GM23338 (cell line): ENCODE data around the gene YPEL3.

Source experiments
- CREB1 ChIP-seq: fragments of 250-450 bp; sonication (Bioruptor Pico); IDR thresholded peaks from 2 replicates; pipeline ENCODE4 v1.5.0; 2020; ENCODE audit warnings: low read depth, mild to moderate bottlenecking, moderate library complexity
- EZH2 ChIP-seq: fragments of 200-600 bp; sonication (generic); IDR thresholded peaks from one replicate; pipeline ENCODE4 v1.8.0; 2017; ENCODE audit warnings: antibody characterized with exemption, mild to moderate bottlenecking, low read depth; ENCODE audit not compliant: unreplicated experiment
- EZH2phosphoT487 ChIP-seq: fragments of 200-600 bp; sonication (generic); IDR thresholded peaks from one replicate; pipeline ENCODE4 v1.8.1; 2018; ENCODE audit warnings: antibody characterized with exemption; ENCODE audit not compliant: unreplicated experiment
- JUNB ChIP-seq: IDR thresholded peaks from one replicate; pipeline ENCODE4 v1.6.1; 2016; ENCODE audit warnings: antibody characterized with exemption; ENCODE audit not compliant: unreplicated experiment
- POLR2AphosphoS5 ChIP-seq: IDR thresholded peaks from 2 replicates; pipeline ENCODE4 v1.6.1; 2016; ENCODE audit warnings: antibody characterized with exemption, low read depth
- STAT1 ChIP-seq: IDR thresholded peaks from one replicate; pipeline ENCODE4 v1.6.1; 2016; ENCODE audit warnings: antibody characterized with exemption; ENCODE audit not compliant: unreplicated experiment
- ZNF114 ChIP-seq: fragments of 250-450 bp; sonication (Bioruptor Pico); IDR thresholded peaks from 2 replicates; pipeline ENCODE4 v1.5.0; 2020; ENCODE audit warnings: mild to moderate bottlenecking, moderate library complexity
- ZNF331 ChIP-seq: fragments of 250-450 bp; sonication (Bioruptor Pico); IDR thresholded peaks from 2 replicates; pipeline ENCODE4 v1.5.0; 2020; ENCODE audit warnings: low read depth, mild to moderate bottlenecking, moderate library complexity
- TF ChIP-seq, protein P1 (sequence below), 2 experiments: fragments of 200-600 bp in 1 of 2; sonication (generic) in 1 of 2; conservative IDR thresholded peaks; 2 replicates each; pipeline versions ENCODE4 v1.5.1 to v1.6.1; 2016 to 2017; ENCODE audit warnings: antibody characterized with exemption in 2 of 2, low read depth in 2 of 2, mild to moderate bottlenecking in 2 of 2, moderate library complexity in 1 of 2
- TF ChIP-seq, protein P2 (sequence below): IDR thresholded peaks from one replicate; pipeline ENCODE4 v1.6.1; 2018; ENCODE audit warnings: antibody characterized with exemption; ENCODE audit not compliant: unreplicated experiment
- TF ChIP-seq, protein P3 (sequence below): IDR thresholded peaks from 2 replicates; pipeline ENCODE4 v1.6.1; 2016; ENCODE audit warnings: antibody characterized with exemption

DNA sequence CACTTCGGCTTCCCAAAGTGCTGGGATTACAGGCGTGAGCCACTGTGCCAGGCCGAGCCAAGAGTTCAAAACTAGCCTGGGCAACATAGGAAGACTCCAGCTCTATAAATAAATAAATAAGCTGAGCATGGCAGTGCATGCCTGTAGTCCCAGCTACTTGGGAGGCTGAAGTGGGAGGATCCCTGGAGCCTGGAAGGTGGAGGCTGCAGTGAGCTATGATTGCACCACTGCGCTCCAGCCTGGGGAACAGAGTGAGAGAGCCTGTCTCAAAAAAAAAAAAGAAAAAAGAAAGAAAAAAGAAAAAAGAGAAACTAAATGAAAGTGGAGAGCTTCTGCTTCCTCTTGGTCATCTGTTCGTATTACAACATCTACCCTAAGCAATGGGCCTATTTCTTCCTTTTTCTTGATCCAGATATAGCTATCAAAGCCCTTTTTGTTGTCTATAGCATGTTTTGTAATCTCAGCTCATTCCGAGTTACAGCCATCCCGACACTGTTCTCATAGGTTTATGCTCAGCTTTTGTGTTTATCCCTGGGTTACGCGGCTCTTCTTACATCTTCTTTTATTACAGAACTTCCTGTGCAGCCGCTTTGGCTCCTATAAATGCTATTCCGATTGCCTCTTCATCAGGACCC is 41.1 kb upstream of the YPEL3 start:
- TF ChIP-seq, protein P1, sequence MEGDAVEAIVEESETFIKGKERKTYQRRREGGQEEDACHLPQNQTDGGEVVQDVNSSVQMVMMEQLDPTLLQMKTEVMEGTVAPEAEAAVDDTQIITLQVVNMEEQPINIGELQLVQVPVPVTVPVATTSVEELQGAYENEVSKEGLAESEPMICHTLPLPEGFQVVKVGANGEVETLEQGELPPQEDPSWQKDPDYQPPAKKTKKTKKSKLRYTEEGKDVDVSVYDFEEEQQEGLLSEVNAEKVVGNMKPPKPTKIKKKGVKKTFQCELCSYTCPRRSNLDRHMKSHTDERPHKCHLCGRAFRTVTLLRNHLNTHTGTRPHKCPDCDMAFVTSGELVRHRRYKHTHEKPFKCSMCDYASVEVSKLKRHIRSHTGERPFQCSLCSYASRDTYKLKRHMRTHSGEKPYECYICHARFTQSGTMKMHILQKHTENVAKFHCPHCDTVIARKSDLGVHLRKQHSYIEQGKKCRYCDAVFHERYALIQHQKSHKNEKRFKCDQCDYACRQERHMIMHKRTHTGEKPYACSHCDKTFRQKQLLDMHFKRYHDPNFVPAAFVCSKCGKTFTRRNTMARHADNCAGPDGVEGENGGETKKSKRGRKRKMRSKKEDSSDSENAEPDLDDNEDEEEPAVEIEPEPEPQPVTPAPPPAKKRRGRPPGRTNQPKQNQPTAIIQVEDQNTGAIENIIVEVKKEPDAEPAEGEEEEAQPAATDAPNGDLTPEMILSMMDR (conservative IDR thresholded peaks at IDR 0.05; ENCODE audit: low read depth in 2 of 2) = no peak
- no peak for TF ChIP-seq POLR2AphosphoS5
- no peak for TF ChIP-seq EZH2
- TF ChIP-seq, protein P2, sequence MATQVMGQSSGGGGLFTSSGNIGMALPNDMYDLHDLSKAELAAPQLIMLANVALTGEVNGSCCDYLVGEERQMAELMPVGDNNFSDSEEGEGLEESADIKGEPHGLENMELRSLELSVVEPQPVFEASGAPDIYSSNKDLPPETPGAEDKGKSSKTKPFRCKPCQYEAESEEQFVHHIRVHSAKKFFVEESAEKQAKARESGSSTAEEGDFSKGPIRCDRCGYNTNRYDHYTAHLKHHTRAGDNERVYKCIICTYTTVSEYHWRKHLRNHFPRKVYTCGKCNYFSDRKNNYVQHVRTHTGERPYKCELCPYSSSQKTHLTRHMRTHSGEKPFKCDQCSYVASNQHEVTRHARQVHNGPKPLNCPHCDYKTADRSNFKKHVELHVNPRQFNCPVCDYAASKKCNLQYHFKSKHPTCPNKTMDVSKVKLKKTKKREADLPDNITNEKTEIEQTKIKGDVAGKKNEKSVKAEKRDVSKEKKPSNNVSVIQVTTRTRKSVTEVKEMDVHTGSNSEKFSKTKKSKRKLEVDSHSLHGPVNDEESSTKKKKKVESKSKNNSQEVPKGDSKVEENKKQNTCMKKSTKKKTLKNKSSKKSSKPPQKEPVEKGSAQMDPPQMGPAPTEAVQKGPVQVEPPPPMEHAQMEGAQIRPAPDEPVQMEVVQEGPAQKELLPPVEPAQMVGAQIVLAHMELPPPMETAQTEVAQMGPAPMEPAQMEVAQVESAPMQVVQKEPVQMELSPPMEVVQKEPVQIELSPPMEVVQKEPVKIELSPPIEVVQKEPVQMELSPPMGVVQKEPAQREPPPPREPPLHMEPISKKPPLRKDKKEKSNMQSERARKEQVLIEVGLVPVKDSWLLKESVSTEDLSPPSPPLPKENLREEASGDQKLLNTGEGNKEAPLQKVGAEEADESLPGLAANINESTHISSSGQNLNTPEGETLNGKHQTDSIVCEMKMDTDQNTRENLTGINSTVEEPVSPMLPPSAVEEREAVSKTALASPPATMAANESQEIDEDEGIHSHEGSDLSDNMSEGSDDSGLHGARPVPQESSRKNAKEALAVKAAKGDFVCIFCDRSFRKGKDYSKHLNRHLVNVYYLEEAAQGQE = no peak
- no peak for TF ChIP-seq EZH2phosphoT487
- TF ChIP-seq JUNB = no peak
- no peak for TF ChIP-seq ZNF331 (CRISPR knock-in tag)
- TF ChIP-seq CREB1 (CRISPR knock-in tag) = no peak
- TF ChIP-seq ZNF114 (CRISPR knock-in tag) = no peak
- no peak for TF ChIP-seq STAT1
- TF ChIP-seq, protein P3, sequence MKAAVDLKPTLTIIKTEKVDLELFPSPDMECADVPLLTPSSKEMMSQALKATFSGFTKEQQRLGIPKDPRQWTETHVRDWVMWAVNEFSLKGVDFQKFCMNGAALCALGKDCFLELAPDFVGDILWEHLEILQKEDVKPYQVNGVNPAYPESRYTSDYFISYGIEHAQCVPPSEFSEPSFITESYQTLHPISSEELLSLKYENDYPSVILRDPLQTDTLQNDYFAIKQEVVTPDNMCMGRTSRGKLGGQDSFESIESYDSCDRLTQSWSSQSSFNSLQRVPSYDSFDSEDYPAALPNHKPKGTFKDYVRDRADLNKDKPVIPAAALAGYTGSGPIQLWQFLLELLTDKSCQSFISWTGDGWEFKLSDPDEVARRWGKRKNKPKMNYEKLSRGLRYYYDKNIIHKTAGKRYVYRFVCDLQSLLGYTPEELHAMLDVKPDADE = no peak
